MG63 (cell line): ENCODE results near the gene CRP. TPM values are rescaled to one million over a fixed set of nuclear protein-coding genes. Genes with fewer than 3 reads are reported as not detected.

Experiments
- total RNA-seq: library from RNA; depleted of rRNA; stranded (reverse); fragments of >200 nt; shearing (Covaris generic); gene quantifications from 2 replicates; pipeline ENCODE4 v1.2.3, GENCODE V29; 2014; ENCODE audit warnings: low replicate concordance; rRNA removed

Gene CRP
- total RNA-seq, 1 experiment from 2014 or later: not detected

Other genes starting within 250 kb of the CRP start
- gene OR10J5, start 178.6 kb downstream of the CRP start, total RNA-seq: not detected in 2 replicates
- gene APCS, start 126.8 kb downstream of the CRP start, total RNA-seq: not detected in 2 replicates
- gene DUSP23, start 66.4 kb upstream of the CRP start, total RNA-seq: 9.2 and 17.1 TPM in 2 replicates
- gene FCRL6, start 87.8 kb upstream of the CRP start, total RNA-seq: not detected in 2 replicates
- not detected in 2 replicates for gene SLAMF8, start 112.3 kb upstream of the CRP start, total RNA-seq
- not detected in 2 replicates for gene VSIG8, start 148.1 kb upstream of the CRP start, total RNA-seq
- gene CFAP45, start 185.6 kb upstream of the CRP start, total RNA-seq: 0.10 and 0.39 TPM in 2 replicates
- 651 and 1,079 TPM in 2 replicates for gene TAGLN2, start 210.9 kb upstream of the CRP start, total RNA-seq
- not detected in 2 replicates for gene IGSF9, start 231.0 kb upstream of the CRP start, total RNA-seq
- not detected in 2 replicates for gene SLAMF9, start 239.6 kb upstream of the CRP start, total RNA-seq